DMS53 (cell line): ENCODE results near the gene TMA7B.

Source experiments
- DNase-seq: peaks from one replicate; lab custom pipeline; 2025; lab: John Stamatoyannopoulos, UW

The TMA7B gene

GRCh38 chr22:39954584-39955055 is 5.6 kb upstream of the TMA7B start:
- no peak for DNase-seq

DNA sequence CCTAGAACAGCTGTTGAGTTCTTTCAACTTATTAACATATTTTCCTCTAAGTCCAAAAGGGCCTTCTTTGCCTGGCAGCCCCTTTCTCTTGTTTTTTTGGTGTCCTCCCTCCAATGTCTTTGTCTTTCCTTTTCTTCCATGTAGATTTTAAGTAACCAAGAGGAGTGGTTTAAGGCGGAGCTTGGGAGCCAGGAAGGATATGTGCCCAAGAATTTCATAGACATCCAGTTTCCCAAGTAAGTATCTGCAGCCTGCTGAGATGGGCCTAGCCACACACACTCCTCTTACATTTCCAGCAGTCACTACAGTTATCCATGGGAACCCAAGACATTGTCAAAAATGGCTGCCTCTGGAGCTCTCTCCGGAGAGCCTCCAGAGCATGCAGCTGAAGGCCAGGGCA is 4.5 kb upstream of the TMA7B start:
- DNase-seq = no peak

DNA sequence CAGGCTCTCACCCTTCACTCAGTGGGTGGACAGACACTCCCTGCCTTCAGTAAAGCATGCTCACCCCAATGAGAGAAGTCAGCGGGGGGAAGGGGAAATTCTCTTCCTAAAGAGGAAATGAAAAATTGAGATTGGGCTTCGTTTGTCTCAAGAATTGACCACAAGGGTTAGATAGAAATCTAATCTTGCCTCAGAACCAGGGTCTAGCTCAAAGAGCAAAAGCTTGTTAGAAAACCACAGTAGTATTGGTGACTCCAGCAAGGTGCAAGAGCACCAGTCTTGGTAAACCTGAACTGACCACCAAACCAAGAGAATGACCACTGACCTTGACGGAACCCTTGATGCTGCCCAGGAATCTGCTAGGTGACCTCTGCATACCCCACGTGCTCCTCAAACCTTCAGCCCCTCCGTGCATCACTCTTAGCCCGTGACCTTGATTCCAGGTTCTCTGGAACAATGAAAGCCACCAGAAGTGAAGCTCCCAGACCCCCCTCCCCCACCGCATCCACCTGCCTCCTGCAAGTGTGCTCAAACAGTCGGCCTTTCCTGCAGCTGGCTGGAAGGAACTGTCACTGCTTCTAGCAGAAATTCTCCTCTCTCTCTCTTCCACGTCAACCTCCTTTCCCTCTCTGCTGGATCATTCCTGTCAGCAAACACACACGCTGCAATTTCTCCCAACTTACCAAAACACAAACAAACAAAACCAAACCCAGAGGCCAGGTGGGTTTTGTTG is 3.1 kb upstream of the TMA7B start:
- DNase-seq = peak; percentile 93

DNA sequence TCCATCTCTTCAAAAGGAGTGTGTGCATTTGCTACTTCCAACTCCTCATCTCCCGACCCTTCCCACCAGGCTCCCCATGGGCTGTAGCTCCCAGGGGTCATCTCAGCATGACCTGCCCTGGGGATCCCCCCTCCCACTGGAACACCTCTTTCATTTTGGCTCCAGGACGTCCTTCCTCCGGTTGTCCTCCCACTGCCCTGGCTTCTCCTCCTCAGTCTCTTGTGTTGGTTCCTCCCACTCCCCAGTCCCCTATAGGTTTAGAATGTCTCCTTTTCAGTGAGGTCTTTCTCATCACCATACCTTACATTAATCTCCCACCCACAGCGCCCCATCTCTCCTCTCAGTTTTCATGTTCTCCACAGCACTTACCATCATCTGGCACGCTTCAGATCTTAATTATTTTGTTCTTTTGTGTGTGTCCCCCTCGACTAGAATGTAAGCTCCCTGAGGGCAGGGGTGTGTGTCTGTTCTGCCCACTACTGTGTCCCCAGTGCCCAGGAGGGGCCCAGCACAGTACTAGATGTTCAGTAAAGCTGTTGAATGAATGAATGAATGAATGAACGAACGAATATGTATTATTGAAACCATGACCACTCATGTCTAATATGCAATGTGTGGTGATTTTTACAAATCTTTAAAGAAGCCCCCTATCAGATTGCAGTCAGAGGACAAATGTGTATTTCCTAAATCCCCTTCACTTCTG is 2.0 kb upstream of the TMA7B start:
- no peak for DNase-seq

DNA sequence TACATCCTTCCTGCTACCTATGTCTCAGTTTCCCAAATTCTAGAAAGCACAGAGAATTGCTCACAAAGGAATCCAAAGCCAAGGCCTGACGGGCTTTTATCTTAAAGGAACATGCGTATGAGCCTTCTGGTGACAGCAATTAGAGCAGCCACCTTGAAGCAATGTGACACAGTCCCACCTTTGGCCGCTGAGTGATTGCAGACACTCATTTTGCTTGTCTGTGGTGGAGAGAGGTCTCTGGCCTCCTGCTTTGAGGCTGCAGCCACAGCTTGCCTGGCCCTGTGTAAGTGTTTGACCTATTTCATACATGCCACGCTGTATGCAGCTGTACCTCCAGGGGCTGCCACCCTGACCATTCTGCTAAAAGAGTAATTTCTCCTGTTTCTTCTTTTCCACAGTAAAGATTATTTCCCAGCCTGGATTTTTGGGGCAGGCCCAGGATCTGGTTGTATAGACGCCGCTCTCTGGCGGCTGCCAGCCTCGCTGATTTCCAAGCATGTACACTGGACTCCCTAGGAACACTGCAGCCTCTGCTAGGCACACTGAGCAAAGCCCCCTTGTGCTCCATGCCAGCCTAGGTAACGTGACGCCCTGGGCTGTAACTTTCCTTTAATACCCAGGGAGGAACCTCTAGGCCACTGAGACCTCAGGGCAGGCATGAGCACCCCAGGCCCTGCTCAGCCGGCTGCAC is 1.1 kb upstream of the TMA7B start:
- DNase-seq = no peak

DNA sequence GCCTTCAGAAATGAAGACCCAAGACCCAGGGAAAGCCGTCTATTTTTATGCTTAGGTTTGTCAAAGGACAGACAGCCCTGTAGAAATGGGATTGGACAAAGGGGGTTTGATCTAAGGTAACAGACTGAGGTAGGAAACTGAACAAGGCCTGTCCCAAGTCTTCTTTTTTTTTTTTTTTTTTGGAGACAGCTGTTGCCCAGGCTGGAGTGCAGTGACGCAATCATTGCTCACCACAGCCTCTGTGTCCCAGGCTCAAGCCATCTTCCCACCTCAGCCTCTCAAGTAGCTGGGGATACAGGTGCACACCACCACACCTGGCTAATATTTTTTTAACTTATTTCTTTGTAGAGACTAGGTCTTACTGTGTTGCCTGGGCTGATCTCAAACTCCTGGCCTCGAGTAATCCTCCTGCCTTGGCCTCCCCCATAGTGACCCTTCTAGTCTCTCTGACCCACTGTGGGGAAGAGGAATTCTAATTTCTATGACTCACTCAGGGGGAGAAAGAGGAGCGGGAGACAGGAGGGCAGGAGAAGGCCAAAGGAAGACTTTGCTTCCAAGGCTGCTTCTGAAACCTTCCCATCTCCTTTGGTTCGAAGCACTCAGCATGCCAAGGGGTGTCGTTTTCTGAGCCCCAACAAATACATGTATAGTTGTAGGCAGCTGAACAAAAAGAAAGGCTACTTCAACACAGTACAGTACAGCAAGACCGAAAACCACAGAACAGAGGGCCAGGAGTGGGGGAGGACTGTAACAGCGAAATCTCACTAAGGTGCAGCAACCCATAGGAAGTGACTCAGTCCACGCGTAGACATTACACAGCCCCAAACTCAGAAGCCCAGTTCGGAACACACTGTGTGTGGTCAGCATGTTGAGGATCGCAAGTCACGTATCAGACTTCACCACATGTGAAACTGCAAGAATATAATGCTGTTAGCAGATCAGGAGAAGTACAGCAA is 872 bp downstream of the TMA7B start:
- no peak for DNase-seq

- DNase-seq = no peak
These were observed 1.9 kb downstream of the TMA7B start for GRCh38 chr22:39962071-39962470.

GRCh38 chr22:39965748-39966147 is 5.6 kb downstream of the TMA7B start:
- DNase-seq = peak; percentile 81

DNA sequence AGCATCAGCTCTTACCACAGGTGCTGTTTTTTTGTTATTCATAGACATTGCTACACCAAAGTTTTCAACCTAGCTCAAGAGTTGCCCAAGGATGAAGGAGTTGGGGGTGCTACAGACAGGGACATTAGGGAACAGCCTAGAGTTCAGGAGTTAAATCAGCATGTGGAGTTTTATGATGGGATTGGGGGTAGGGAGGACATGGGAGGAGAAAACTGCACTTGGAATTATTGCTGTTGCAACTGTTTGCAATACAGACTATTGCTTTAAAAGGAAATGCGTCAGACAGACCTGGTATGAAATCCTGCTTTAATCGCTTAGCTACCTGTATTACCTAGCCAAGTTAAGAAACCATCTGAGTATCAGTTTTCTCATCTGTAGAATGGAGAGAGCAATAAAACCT is 6.3 kb downstream of the TMA7B start:
- DNase-seq = no peak

GRCh38 chr22:39967103-39967829 is 7.1 kb downstream of the TMA7B start:
- no peak for DNase-seq

DNA sequence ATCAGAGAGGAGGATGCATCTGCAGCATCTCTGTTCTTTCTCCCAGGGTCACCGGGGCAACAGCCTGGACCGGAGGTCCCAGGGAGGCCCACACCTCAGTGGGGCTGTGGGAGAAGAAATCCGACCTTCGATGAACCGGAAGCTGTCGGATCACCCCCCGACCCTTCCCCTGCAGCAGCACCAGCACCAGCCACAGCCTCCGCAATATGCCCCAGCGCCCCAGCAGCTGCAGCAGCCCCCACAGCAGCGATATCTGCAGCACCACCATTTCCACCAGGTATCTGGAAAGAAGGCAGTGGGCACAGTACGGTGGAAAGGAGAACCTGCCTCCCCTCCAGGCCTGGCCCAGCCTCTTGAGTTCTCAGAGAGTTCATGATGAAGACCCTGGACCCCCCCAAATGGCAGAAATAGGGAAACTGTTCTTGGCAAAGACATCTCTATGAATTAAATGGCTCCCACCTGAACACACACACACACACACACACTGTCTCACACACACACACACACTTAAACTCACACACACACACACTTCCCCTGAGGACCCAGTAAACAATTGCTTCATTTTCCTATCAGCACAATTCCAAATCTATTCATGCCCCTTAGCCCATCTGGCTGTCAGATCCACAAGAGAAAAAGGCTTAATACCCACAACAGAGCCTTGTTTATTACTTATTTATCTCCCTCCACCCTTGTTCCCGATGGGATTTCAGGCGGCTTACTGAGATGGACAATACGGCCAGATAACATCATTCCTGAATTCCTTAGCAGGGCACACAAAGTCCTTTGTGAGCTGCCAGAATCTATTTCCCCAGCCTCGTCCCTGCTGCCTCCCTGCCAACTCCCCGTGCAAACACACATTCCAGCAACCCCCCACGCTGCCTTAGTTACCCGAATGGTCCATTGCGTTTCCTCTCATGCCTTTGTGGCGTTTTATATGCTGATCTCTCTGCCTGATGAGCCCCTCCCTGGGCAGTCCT is 8.1 kb downstream of the TMA7B start:
- DNase-seq = no peak

DNA sequence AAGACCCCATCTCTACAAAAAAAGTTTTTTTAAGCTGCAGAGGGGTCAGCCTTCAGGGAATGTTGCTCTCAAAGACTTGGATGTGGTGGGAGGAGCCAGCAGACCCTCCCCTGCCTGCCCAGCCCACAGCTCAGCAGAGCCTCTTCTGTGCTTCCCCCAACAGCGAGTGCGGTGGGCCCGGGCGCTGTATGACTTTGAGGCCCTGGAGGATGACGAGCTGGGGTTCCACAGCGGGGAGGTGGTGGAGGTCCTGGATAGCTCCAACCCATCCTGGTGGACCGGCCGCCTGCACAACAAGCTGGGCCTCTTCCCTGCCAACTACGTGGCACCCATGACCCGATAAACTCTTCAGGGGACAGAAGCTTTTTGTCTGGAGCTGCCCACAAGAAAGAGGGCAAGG is 10.5 kb downstream of the TMA7B start:
- no peak for DNase-seq

DNA sequence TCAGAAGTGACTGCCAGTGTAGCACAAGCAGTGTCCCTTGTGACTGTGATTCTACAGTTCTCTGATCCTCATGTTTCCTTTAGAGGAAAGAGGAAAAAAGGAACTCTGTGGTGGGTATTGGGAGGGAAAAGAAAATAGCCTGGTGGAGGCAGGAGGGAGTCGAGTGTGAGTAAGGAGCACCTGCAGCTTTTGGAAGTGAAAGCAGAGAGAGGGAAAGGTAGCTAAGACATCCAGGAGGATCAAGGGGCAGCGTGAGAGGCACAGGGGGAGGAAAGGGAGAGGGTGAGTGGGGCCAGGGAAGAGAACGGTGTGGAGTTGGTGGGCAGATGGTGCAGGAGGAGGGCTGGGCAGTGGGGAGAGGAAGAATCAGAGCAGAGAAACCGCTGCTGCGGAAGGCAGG is 12.4 kb downstream of the TMA7B start:
- no peak for DNase-seq

GRCh38 chr22:39973656-39974055 is 13.5 kb downstream of the TMA7B start:
- DNase-seq = no peak

- DNase-seq = no peak
These were observed 13.9 kb downstream of the TMA7B start for GRCh38 chr22:39974065-39974464.

- no peak for DNase-seq
These were observed 18.9 kb downstream of the TMA7B start for GRCh38 chr22:39979048-39979447.

DNA sequence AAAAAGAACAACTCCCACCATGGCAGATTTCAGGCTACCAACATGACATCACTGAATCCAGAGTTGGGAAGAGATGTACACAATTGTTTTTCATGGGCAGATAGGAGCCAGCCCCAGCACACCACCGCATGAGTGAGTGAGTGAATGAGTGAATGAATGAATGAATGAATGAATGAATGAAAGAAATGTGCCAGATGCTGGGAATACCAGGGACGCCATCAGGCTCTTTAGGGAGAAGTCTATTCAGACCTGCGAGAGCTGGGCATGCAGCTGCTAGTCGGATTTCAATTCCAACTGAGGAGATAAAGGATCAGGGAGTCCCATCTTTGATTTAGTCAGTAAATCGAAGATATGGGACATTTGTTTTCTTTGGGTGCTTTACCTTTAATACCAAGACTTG is 19.3 kb downstream of the TMA7B start:
- no peak for DNase-seq

DNA sequence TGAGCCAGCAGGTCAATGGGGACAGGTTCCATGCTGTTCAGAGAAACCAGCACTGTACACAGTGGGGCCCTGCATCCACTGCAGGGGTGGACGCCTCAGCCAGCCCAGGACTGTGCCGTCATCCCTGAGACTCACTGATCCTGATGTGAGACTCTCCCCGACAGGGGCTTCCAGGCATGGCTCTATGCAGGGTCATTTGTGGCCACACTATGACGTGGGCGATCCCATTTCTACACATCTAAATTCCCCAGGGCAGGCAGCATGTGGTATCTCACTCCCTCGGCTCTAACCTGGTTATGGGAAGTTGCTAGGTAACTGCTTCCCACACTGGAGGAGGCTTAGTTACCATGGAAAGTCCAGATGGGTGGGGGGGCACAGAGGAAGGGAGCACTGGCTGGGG is 20.4 kb downstream of the TMA7B start:
- DNase-seq = no peak

DNA sequence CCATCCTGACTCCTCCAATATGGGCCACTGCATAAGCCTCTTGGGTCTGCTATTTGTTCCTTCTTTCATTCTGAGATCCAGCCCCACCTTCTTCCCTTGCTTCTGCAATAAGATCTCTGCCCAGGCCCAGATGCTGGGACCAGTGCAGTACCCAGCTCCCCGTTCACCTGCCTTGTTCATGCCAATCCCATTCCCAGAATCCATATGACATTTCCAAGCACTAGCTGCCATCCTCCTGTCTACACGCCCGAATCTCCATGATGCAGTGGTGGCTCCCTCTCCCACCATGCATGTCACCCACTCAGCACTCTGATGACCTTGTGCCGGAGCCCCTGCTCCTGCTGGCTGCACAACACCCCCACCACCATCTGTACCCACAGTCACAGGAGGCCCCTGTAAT is 23.1 kb downstream of the TMA7B start:
- no peak for DNase-seq

GRCh38 chr22:39984006-39984405 is 23.8 kb downstream of the TMA7B start:
- no peak for DNase-seq
